LNCAP (cell line): Measurements from ENCODE around the gene PKNOX2.

Experiments used
- TF ChIP-seq, protein P1 (sequence below): fragments of 450-650 bp; IDR thresholded peaks from 2 replicates; pipeline ENCODE4 v1.5.1; 2017; ENCODE audit warnings: mild to moderate bottlenecking

The PKNOX2 gene

DNA sequence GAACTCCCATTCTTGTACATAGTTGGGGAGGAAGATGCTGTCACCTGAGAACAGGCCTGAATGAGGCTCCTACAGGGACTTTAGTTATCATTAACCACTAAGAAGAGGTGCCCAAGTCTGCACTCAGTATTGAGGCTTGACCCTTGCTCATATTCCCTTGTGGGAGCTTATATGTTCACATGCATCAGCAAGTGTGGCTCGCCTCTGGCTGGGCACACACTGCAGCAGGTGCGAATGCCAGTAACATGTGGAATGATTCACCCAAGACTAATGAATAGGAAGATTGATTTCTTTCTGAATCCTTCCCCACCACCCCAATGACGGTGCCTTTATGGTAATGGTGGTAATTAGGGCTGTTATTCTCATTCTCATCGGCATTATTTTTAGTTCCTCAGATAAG, 204.2 kb downstream of the PKNOX2 start:
- TF ChIP-seq, protein P1, sequence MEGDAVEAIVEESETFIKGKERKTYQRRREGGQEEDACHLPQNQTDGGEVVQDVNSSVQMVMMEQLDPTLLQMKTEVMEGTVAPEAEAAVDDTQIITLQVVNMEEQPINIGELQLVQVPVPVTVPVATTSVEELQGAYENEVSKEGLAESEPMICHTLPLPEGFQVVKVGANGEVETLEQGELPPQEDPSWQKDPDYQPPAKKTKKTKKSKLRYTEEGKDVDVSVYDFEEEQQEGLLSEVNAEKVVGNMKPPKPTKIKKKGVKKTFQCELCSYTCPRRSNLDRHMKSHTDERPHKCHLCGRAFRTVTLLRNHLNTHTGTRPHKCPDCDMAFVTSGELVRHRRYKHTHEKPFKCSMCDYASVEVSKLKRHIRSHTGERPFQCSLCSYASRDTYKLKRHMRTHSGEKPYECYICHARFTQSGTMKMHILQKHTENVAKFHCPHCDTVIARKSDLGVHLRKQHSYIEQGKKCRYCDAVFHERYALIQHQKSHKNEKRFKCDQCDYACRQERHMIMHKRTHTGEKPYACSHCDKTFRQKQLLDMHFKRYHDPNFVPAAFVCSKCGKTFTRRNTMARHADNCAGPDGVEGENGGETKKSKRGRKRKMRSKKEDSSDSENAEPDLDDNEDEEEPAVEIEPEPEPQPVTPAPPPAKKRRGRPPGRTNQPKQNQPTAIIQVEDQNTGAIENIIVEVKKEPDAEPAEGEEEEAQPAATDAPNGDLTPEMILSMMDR, result no peak

DNA sequence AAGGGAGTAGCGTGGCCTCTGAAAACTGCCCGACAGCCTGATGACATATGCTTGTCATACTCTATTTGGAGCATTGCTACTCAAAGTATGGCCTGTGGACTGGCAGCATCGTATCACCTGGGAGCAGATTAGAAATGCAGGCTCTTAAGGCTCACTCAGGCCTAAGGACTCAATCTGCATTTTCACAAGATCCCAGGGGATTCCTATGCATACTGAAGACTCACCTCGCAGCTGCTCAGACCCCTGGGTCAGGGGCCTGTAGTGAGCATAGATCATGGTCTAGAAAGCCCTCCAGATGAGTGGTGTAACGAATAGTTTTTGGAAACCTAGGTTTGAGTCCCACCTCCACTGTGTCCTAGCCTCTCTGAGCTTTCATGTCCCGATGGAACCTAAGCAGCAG, 205.3 kb downstream of the PKNOX2 start:
- TF ChIP-seq, protein P1, result no peak

DNA sequence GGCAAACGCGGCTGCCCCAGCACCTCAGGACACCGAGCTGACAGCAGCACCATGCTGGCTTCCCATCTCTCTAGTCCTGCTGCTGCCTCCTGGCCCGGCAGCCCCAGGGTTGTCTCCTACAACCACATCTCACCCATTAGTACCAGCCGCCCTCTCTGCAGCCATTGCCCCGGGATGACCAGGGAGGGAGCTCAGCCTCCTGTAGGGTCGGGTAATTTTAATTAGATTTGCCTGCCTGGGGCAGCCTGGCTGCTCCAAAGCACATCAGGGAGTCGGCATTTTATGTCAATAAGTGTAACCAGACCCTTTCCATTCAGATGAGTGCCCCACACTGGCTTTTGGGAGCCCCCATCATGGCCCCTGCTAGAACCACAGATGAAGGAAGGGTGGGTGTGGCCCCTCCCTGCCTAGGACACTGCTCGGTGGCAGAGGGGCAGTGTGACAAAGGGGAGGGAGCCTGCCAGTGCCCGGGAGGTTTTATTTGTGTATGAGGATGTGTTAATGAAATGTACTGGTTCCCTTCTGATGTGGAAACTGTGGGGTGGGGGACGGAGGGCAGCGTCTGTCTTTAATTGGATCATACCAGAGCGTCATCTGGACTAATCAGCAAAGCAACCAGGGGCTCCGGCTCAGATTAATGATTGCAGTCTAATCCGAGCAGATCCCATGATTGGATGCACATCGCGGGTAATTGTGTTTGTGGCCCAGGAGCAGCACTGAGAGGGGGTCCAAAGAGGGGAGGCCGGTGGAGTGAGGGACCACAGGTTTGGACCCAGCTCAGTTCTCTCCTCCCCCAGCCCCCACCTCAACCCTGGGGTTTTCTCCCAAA, 206.2 kb downstream of the PKNOX2 start:
- TF ChIP-seq, protein P1, result no peak

DNA sequence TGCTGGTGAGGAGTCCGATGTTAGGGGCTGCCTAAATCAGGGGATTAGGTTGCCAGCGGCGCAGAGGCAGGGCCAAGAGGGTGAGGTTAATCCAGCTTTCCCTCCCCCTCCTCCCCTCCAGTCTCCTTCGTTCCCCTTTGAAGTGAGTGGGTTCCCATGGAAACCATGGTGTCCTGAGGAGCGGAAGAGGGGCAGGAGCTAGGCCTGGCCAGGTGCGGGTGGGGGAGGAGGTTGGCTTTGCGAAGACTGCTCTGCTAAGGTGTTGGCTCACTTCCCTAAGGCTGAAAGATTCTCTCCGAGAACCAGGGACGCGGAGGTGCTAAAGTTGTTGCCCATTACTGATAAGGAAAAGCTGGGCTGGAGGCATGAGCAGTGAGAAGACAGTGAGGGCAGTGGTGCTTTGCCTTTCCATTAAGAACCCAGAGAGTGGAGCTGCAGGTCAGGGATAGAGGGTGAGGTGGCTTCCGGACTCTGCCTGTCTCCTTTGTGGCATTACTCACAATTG, 206.9 kb downstream of the PKNOX2 start:
- TF ChIP-seq, protein P1, result no peak

DNA sequence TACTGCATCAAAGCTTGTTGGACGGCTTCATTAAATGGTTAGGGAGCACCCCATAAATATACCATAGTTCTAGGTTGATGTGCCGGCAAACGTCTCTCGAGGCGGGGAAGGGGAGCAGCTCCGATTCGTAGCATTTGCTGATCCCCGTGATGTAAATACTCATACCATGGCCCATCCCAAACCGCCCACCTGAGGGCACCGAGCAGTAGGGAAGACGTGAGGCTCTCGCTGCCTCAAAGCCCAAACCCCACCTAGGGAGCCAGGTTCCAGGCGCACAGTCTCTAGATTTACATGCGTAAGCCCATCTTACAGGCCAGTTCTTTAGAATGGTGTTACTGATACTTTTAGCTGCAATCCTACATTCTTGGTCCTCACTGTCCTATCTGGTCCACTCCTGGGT, 207.5 kb downstream of the PKNOX2 start:
- TF ChIP-seq, protein P1, result no peak

DNA sequence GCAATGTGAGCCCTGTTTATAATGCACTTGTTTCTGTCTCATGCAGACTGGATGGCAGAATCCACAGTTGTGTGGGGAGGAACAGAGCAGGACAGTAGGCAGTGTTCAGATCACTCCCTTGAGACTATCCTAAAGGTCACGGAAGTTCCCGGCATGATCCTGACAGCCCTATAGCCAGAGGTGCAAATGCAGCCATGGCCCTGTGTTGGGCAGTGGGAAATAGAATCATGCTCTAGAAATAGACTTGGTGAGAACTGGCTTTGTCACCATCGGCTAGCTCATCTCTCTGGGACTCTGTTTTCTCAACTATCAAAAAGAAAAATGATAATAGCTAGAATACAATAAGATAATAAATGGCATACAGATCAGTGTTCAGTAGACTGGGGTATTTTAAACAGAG, 208.4 kb downstream of the PKNOX2 start:
- TF ChIP-seq, protein P1, result no peak

DNA sequence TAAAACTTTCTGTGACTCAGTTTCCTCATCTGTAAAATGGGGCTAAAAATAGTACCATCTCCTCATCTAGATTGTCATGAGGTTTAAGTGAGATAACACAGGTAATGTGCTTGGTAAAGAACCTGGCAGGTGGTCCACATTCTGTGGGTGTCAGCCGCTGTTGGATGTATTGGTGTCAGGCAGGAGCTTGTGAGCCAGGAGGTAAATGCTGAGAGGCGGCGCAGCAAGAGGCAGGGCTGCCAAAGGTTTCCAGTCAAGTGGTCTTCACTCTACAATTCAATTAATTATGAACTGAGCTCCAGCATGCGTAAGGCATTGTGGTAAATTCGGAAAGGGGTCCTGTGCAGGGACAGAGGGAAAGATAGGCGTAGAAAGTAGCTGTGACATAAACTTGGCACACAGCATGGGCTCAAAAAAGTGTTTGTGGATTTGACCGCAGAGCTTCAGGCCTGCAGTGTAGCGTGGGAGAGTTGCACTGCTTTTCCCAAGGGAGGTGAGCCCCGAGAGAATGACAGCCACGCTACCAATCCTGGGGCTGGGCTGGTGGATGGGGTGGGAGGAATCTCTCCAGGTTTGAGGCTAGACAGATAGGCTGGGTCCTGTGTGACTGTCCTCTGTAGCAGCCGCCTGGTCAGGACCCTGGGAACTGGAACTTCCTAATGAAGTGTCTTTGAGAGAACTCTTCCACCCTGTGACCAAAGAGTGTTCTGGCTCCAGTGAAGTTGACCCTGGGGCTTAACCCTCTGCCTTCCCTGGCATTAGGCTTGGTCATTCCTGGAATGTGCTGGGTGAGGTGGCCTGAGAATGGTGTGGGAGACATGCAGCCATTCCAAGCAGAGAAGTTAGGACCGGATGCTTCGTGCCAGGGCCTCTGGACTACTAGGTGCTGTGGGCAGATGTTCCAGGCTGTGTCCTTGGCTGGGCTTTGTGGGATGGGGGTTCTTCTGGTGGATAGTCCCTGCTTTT, 209.2 kb downstream of the PKNOX2 start:
- TF ChIP-seq, protein P1, result no peak
